B cell (primary cell): ENCODE measurements around the gene CCDC183. TPM values are rescaled to one million over a fixed set of nuclear protein-coding genes. Genes with fewer than 3 reads are reported as not detected.

Source experiments
- ATAC-seq: fragments of 200-7000 bp; cut with Tn5 transposase; one replicate; pipeline ENCODE4 v1.10.0; 2021; ENCODE audit warnings: low read depth, mild to moderate bottlenecking, moderate number of reproducible peaks, moderate library complexity
- CTCF ChIA-PET: fragments of 350-600 bp; sonication (Branson Sonifier 250); formaldehyde crosslinking; loops from one replicate; lab custom pipeline; 2021; ENCODE audit warnings: antibody characterized with exemption, inconsistent platforms; lab: Charles Lee
- POLR2A ChIA-PET: fragments of 350-600 bp; sonication (Branson Sonifier 250); formaldehyde crosslinking; loops from one replicate; lab custom pipeline; 2021; ENCODE audit warnings: antibody characterized with exemption; lab: Charles Lee
- DNase-seq: peaks from one replicate; pipeline ENCODE4 v3.0.0; 2013
- H2AFZ ChIP-seq: 2 replicates; pipeline ENCODE4 v1.6.1; 2012; ENCODE audit warnings: mild to moderate bottlenecking, low read depth, low read length; ENCODE audit not compliant: insufficient read depth, poor library complexity, severe bottlenecking
- H3K27ac ChIP-seq, 2 donors: 1 replicate in 1 of 2; 2 replicates in 1 of 2; pipeline ENCODE4 v1.5.1; 2012 to 2013; ENCODE audit warnings: low read length in 2 of 2, mild to moderate bottlenecking in 2 of 2, moderate library complexity in 1 of 2
- H3K27me3 ChIP-seq, 4 experiments: fragments of 200-600 bp in 1 of 4; sonication (generic) in 1 of 4; replicated peaks in 1 of 4; 1 replicate in 2 of 4; 2 replicates in 2 of 4; pipeline versions ENCODE4 v1.6.1 to v1.7.0; 2013 to 2016; ENCODE audit warnings: low read length in 3 of 4, mild to moderate bottlenecking in 2 of 4, mixed read lengths in 1 of 4, moderate library complexity in 1 of 4; ENCODE audit not compliant: insufficient read depth in 4 of 4, control insufficient read depth in 3 of 4; ENCODE audit errors: control extremely low read depth in 1 of 4
- H3K36me3 ChIP-seq, 2 experiments: replicated peaks in 1 of 2; 1 replicate in 1 of 2; 2 replicates in 1 of 2; pipeline versions ENCODE4 v1.6.1 to v1.7.1; 2013; ENCODE audit warnings: low read length in 1 of 2; ENCODE audit not compliant: insufficient read depth in 2 of 2, control insufficient read depth in 1 of 2; ENCODE audit errors: control extremely low read depth in 1 of 2, extremely low read depth in 1 of 2
- H3K4me1 ChIP-seq, 2 donors: fragments of 200-600 bp in 1 of 2; sonication (generic) in 1 of 2; 1 replicate in 1 of 2; 2 replicates in 1 of 2; pipeline versions ENCODE4 v1.5.1 to v1.6.1; 2013 to 2017; ENCODE audit warnings: low read length in 2 of 2; ENCODE audit not compliant: control insufficient read depth in 2 of 2, insufficient read depth in 2 of 2
- H3K4me2 ChIP-seq: replicated peaks from 2 replicates; pipeline ENCODE3; 2012; ENCODE audit warnings: mild to moderate bottlenecking, low read depth, low read length; ENCODE audit not compliant: poor library complexity, severe bottlenecking
- H3K4me3 ChIP-seq, 5 experiments: fragments of 200-600 bp in 1 of 5; sonication (generic) in 1 of 5; 1 replicate in 3 of 5; 2 replicates in 2 of 5; pipeline versions ENCODE4 v1.5.1 to v1.7.0; 2011 to 2016; ENCODE audit warnings: low read length in 4 of 5, mild to moderate bottlenecking in 4 of 5, low read depth in 2 of 5, control low read depth in 1 of 5, moderate library complexity in 1 of 5; ENCODE audit not compliant: insufficient read depth in 1 of 5; ENCODE audit errors: control extremely low read depth in 1 of 5, extremely low read depth in 1 of 5
- H3K79me2 ChIP-seq: fragments of 200-600 bp; sonication (generic); one replicate; pipeline ENCODE4 v1.6.0; 2016; ENCODE audit warnings: low read length; ENCODE audit not compliant: control insufficient read depth, insufficient read depth
- H3K9ac ChIP-seq: fragments of 200-600 bp; sonication (generic); 2 replicates; pipeline ENCODE4 v1.6.1; 2017; ENCODE audit warnings: mild to moderate bottlenecking, low read length, moderate library complexity
- H3K9me3 ChIP-seq, 3 donors: one replicate each; pipeline versions ENCODE4 v1.6.1 to v1.7.1; 2013; ENCODE audit warnings: low read length in 2 of 3; ENCODE audit not compliant: control insufficient read depth in 2 of 3, insufficient read depth in 1 of 3; ENCODE audit errors: control extremely low read depth in 1 of 3
- H4K20me1 ChIP-seq: 2 replicates; pipeline ENCODE4 v1.6.0; 2012; ENCODE audit warnings: mild to moderate bottlenecking, low read length; ENCODE audit not compliant: insufficient read depth, control insufficient read depth, poor library complexity, severe bottlenecking
- H3K27ac Mint-ChIP-seq: one replicate; pipeline ENCODE4 v1.8.0; 2021; ENCODE audit warnings: mixed read lengths
- H3K27me3 Mint-ChIP-seq: one replicate; pipeline ENCODE4 v1.8.0; 2021; ENCODE audit warnings: mixed read lengths
- H3K4me1 Mint-ChIP-seq: one replicate; pipeline ENCODE4 v1.8.0; 2021; ENCODE audit warnings: mixed read lengths
- H3K4me3 Mint-ChIP-seq: one replicate; pipeline ENCODE4 v1.8.0; 2021; ENCODE audit warnings: mixed read lengths
- H3K9me3 Mint-ChIP-seq: one replicate; pipeline ENCODE4 v1.8.0; 2022; ENCODE audit warnings: mixed read lengths; ENCODE audit not compliant: insufficient read depth
- CTCF ChIP-seq: fragments of 200-600 bp; IDR thresholded peaks from one replicate; pipeline ENCODE4 v1.8.0; 2022; ENCODE audit warnings: antibody characterized with exemption, mild to moderate bottlenecking
- EZH2 ChIP-seq: IDR thresholded peaks from 2 replicates; pipeline ENCODE4 v1.6.1; 2012; ENCODE audit warnings: borderline replicate concordance, low read depth, mild to moderate bottlenecking, moderate library complexity, low read length; ENCODE audit not compliant: insufficient read depth, poor library complexity, severe bottlenecking
- WGBS: methylation state at CpG from one replicate; pipeline ENCODE4 v1.1.5; 2013; ENCODE audit warnings: missing lambda C conversion rate; ENCODE audit not compliant: insufficient coverage; 5-methylcytosine and 5-hydroxymethylcytosine counted together
- intact Hi-C: fragments of 100-400 bp; cut with micrococcal nuclease; formaldehyde crosslinking; loops from one replicate; pipeline ENCODE4 v1.10.0; 2022
- polyA plus RNA-seq: library from polyadenylated mRNA; depleted of rRNA; stranded (reverse); fragments of >200 nt; gene quantifications from 2 replicates; pipeline ENCODE4 v1.2.3, GENCODE V29; 2012
- total RNA-seq, 2 donors: library from RNA; stranded (reverse); fragments of 120-200 nt in 1 of 2; gene quantifications; 1 replicate in 1 of 2; 2 replicates in 1 of 2; pipeline versions ENCODE4 v1.2.3 to v1.2.4, GENCODE V29; 2013 to 2022

CCDC183 gene
- total and polyA plus RNA-seq, 2 donors (not counting 1 experiment from before 2014, with no cell fraction given) = 1.8 to 4.9 TPM

GRCh38 chr9:136824496-136825225 is 28.5 kb downstream of the CCDC183 start:
- no peaks in the 10 kb centered on the region for H3K27me3 ChIP-seq
- Mint-ChIP-seq H3K4me3 (no peak overlapping the region), H3K27ac (no peak overlapping the region), H3K27me3 (no peaks in the 10 kb centered on the region), H3K4me1 (peaks cover 5% of the 10 kb centered on the region), H3K9me3 (no peaks in the 10 kb centered on the region)
- H3K4me2 ChIP-seq = no peak overlapping the region
- no peak overlapping the region for H3K27ac ChIP-seq
- no peak overlapping the region for H2AFZ ChIP-seq
- H3K4me1 ChIP-seq = peaks cover 0 to 4% of the 10 kb centered on the region in 2 donors
- intact Hi-C loops = no loop called here
- TF ChIP-seq EZH2 = no peak
- TF ChIP-seq CTCF = no peak
- H3K36me3 ChIP-seq = peaks cover 2 to 31% of the 10 kb centered on the region in 2 experiments
- ATAC-seq (no peak), DNase-seq (no peak)
- H3K9ac ChIP-seq = no peak overlapping the region
- H3K79me2 ChIP-seq = peaks cover 4% of the 10 kb centered on the region
- 98% methylated on average over 9 of the region's 21 CpGs for WGBS
- POLR2A ChIA-PET = no interaction called here
- CTCF ChIA-PET = interaction anchor here (1.4 kb wide), 1 partner anchor 18 kb away, joined by 4 read pairs; the partner anchor contains the start of gene AJM1
- peaks cover 28% of the 10 kb centered on the region for H4K20me1 ChIP-seq
- H3K9me3 ChIP-seq = no peaks in the 10 kb centered on the region
- no peak overlapping the region for H3K4me3 ChIP-seq
